Testis (tissue), 3 donors: Measurements from ENCODE around the gene OS9. TPM values are rescaled to one million over a fixed set of nuclear protein-coding genes. Genes with fewer than 3 reads are reported as not detected.

Experiments used
- DNase-seq: peaks from one replicate; pipeline ENCODE4 v3.0.0-alpha.2; 2019
- H3K27ac ChIP-seq, 2 donors: fragments of 200-600 bp; sonication (generic); one replicate each; pipeline ENCODE4 v1.5.1; 2019
- H3K27me3 ChIP-seq: fragments of 200-600 bp; sonication (generic); one replicate; pipeline ENCODE4 v1.5.1; 2019
- H3K36me3 ChIP-seq: fragments of 200-600 bp; sonication (generic); one replicate; pipeline ENCODE4 v1.5.1; 2017; ENCODE audit warnings: low read depth; ENCODE audit errors: missing control alignments
- H3K4me1 ChIP-seq: fragments of 200-600 bp; sonication (generic); one replicate; pipeline ENCODE4 v1.5.1; 2019
- H3K4me3 ChIP-seq, 2 donors: fragments of 200-600 bp; sonication (generic); one replicate each; pipeline ENCODE4 v1.5.1; 2017 to 2019
- H3K9me3 ChIP-seq: fragments of 200-600 bp; sonication (generic); one replicate; pipeline ENCODE4 v1.5.1; 2017
- CTCF ChIP-seq, 3 experiments: fragments of 450-650 bp in 2 of 3; fragments of 200-600 bp in 1 of 3; sonication (generic) in 1 of 3; IDR thresholded peaks; one replicate each; pipeline ENCODE4 v1.5.1; 2016 to 2019; ENCODE audit warnings: antibody characterized with exemption in 3 of 3, mild to moderate bottlenecking in 2 of 3, moderate library complexity in 1 of 3
- POLR2A ChIP-seq: fragments of 450-650 bp; IDR thresholded peaks from one replicate; pipeline ENCODE4 v1.6.1; 2017; ENCODE audit warnings: antibody characterized with exemption, mild to moderate bottlenecking, moderate library complexity
- whole genome bisulfite sequencing, 2 donors: methylation state at CpG; one replicate each; pipeline ENCODE4 v1.1.5; 2018; 5-methylcytosine and 5-hydroxymethylcytosine counted together
- intact Hi-C: fragments of 100-400 bp; cut with DNase I; formaldehyde crosslinking; loops from one replicate; pipeline ENCODE4 v1.15.1; 2023; ENCODE audit warnings: low total_unique reads
- polyA plus RNA-seq: library from polyadenylated mRNA; stranded (reverse); fragments of 350-450 nt; fragmentation: Illumina TruSeq; extraction: RNeasy Lipid Tissue Mini Kit (QIAGEN cat#74804); gene quantifications from one replicate; pipeline ENCODE4 v1.2.3, GENCODE V29; 2014; ENCODE audit warnings: low read depth, low replicate concordance; ENCODE audit not compliant: insufficient read depth
- total RNA-seq, 2 donors: library from RNA; depleted of rRNA; stranded (reverse); fragments of >200 nt; gene quantifications; one replicate each; pipeline ENCODE4 v1.2.3, GENCODE V29; 2016

OS9 gene
- total and polyA plus RNA-seq, 3 donors from 2014 or later: 88.1 to 158 (median 121) TPM

GRCh38 chr12:57739914-57740538 lies 46.1 kb downstream of the OS9 start:
- H3K4me1 ChIP-seq: peaks cover 15% of the 10 kb centered on the region
- TF ChIP-seq POLR2A: no peak
- TF ChIP-seq CTCF (IDR thresholded peaks at IDR 0.05): no peak
- WGBS, 2 donors: 66 to 69% methylated on average over 8 to 10 of the region's 10 CpGs
- H3K9me3 ChIP-seq: no peaks in the 10 kb centered on the region
- no peak overlapping the region for H3K4me3 ChIP-seq
- H3K27ac ChIP-seq: no peak overlapping the region
- DNase-seq: no peak
- intact Hi-C loops: no loop called here
- no peaks in the 10 kb centered on the region for H3K27me3 ChIP-seq
- no peaks in the 10 kb centered on the region for H3K36me3 ChIP-seq

- Histone ChIP-seq H3K9me3 (no peaks in the 10 kb centered on the region), H3K36me3 (no peaks in the 10 kb centered on the region), H3K4me3 (no peak overlapping the region), H3K27ac (no peak overlapping the region), H3K27me3 (no peaks in the 10 kb centered on the region), H3K4me1 (peaks cover 19% of the 10 kb centered on the region)
- WGBS, 2 donors: 62 to 72% methylated on average over 5 of the region's 5 CpGs
- no peak for DNase-seq
- TF ChIP-seq CTCF (IDR thresholded peaks at IDR 0.05) (no peak), POLR2A (no peak)
- intact Hi-C loops: no loop called here
These were observed 46.9 kb downstream of the OS9 start for GRCh38 chr12:57740656-57741412.

- H3K9me3 ChIP-seq: no peaks in the 10 kb centered on the region
- TF ChIP-seq POLR2A (no peak), CTCF (IDR thresholded peaks at IDR 0.05) (no peak)
- H3K4me1 ChIP-seq: peaks cover 19% of the 10 kb centered on the region
- H3K27me3 ChIP-seq: no peaks in the 10 kb centered on the region
- H3K4me3 ChIP-seq: no peak overlapping the region
- intact Hi-C loops: no loop called here
- no peak overlapping the region for H3K27ac ChIP-seq
- DNase-seq: no peak
- WGBS, 2 donors: 60 to 63% methylated on average over 1 of the region's 1 CpG
- H3K36me3 ChIP-seq: no peaks in the 10 kb centered on the region
These were observed 47.5 kb downstream of the OS9 start for GRCh38 chr12:57741413-57741789.

- Histone ChIP-seq H3K36me3 (no peaks in the 10 kb centered on the region), H3K4me3 (no peak overlapping the region)
- WGBS, 2 donors: 67 to 80% methylated on average over 13 to 14 of the region's 14 CpGs
These were observed 48.2 kb downstream of the OS9 start for GRCh38 chr12:57741844-57742738.

More at GRCh38 chr12:57741844-57742738, 48.2 kb downstream of the OS9 start:
- Histone ChIP-seq H3K4me1 (peaks cover 18% of the 10 kb centered on the region), H3K9me3 (no peaks in the 10 kb centered on the region), H3K27ac (no peak overlapping the region), H3K27me3 (no peaks in the 10 kb centered on the region)
- intact Hi-C loops: no loop called here
- TF ChIP-seq CTCF (IDR thresholded peaks at IDR 0.05): no peak
- no peak for TF ChIP-seq POLR2A
- DNase-seq: no peak
